ENCODE measurements around the gene GIPC3. TPM values are rescaled to one million over a fixed set of nuclear protein-coding genes. Genes with fewer than 3 reads are reported as not detected.
"Not testable (repeated sequence)": the region's sequence is repeated elsewhere in the genome, so short reads cannot be mapped to it uniquely, and the experiment has no call there.

GIPC3 gene
- polyA plus RNA-seq, 1 of the 3 experiments (the other 2 are of a cell fraction): 0.20 TPM

- no peak overlapping the region for H2AFZ ChIP-seq (ENCODE audit: low read depth)
- ChIA-PET POLR2A (no interaction called here), CTCF (interaction anchor here (1.0 to 2.6 kb wide), 4 partner anchors 19 to 262 kb away, joined by 3 to 6 read pairs (median 3); no protein-coding TSS in a partner anchor)
- TF ChIP-seq PBX3 (IDR thresholded peaks at IDR 0.05): peak; percentile 36; the same call in 1 of the 2 replicates
- TF ChIP-seq, protein P1, sequence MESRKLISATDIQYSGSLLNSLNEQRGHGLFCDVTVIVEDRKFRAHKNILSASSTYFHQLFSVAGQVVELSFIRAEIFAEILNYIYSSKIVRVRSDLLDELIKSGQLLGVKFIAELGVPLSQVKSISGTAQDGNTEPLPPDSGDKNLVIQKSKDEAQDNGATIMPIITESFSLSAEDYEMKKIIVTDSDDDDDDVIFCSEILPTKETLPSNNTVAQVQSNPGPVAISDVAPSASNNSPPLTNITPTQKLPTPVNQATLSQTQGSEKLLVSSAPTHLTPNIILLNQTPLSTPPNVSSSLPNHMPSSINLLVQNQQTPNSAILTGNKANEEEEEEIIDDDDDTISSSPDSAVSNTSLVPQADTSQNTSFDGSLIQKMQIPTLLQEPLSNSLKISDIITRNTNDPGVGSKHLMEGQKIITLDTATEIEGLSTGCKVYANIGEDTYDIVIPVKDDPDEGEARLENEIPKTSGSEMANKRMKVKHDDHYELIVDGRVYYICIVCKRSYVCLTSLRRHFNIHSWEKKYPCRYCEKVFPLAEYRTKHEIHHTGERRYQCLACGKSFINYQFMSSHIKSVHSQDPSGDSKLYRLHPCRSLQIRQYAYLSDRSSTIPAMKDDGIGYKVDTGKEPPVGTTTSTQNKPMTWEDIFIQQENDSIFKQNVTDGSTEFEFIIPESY (IDR thresholded peaks at IDR 0.05; ENCODE audit: borderline replicate concordance, low read depth): no peak
- TF ChIP-seq MEF2A (IDR thresholded peaks at IDR 0.05; ENCODE audit: borderline replicate concordance, low read depth): no peak
- TF ChIP-seq SMC3 (IDR thresholded peaks at IDR 0.05; ENCODE audit: low read depth, low read length): no peak
- TF ChIP-seq CHD2 (IDR thresholded peaks at IDR 0.05; ENCODE audit: low read length, partially characterized antibody): no peak
- TF ChIP-seq EZH2phosphoT487 (IDR thresholded peaks at IDR 0.05; ENCODE audit: borderline replicate concordance, low read depth): no peak
- TF ChIP-seq NRF1 (IDR thresholded peaks at IDR 0.05; ENCODE audit: low read depth, low read length): no peak
- TF ChIP-seq RFX5 (IDR thresholded peaks at IDR 0.05; ENCODE audit: low read length): no peak
- TF ChIP-seq FOSL2 (IDR thresholded peaks at IDR 0.05; ENCODE audit: borderline replicate concordance, low read depth): peak; percentile 58; the same call in 1 of the 2 replicates
- no peak for TF ChIP-seq ELF1 (IDR thresholded peaks at IDR 0.05)
- TF ChIP-seq RAD21 (IDR thresholded peaks at IDR 0.05; ENCODE audit: low read length): no peak
- TF ChIP-seq SIN3A (IDR thresholded peaks at IDR 0.05; ENCODE audit: borderline replicate concordance, low read depth, low read length): no peak
- no peaks in the 10 kb centered on the region for H3K4me1 ChIP-seq (ENCODE audit: control insufficient read depth in 1 of 2, insufficient read depth in 2 of 2, low read depth in 1 of 2, low read length in 1 of 2)
- no peak overlapping the region for H3K4me2 ChIP-seq
- H3K36me3 ChIP-seq (replicated peaks in 1 of 2; ENCODE audit: control insufficient read depth in 1 of 2, insufficient read depth in 2 of 2, low read length in 1 of 2): no peaks in the 10 kb centered on the region
- peak overlapping the region in 1 of 2 experiments; percentile 16; a peak in 2 of 4 replicates for H3K27ac ChIP-seq (ENCODE audit: low read depth in 2 of 2, low read length in 1 of 2)
- no peaks in the 10 kb centered on the region for H3K79me2 ChIP-seq (ENCODE audit: insufficient read depth)
- H4K20me1 ChIP-seq (ENCODE audit: insufficient read depth): no peaks in the 10 kb centered on the region
- no peak overlapping the region for H3K4me3 ChIP-seq (ENCODE audit: low read depth in 2 of 2, low read length in 1 of 2)
- no peaks in the 10 kb centered on the region for H3F3A ChIP-seq (replicated peaks; ENCODE audit: insufficient read depth)
- no peaks in the 10 kb centered on the region for H3K9me3 ChIP-seq
- no peak for DNase-seq
- 67% methylated on average over 19 of the region's 19 CpGs for WGBS (ENCODE audit: low lambda C conversion rate)
- no peaks in the 10 kb centered on the region for H3K27me3 ChIP-seq (ENCODE audit: insufficient read depth)
- H3K9me2 ChIP-seq: no peaks in the 10 kb centered on the region
- no peak overlapping the region for H3K9ac ChIP-seq
Observed at GRCh38 chr19:3565139-3565538, 20.1 kb upstream of the GIPC3 start.

DNA sequence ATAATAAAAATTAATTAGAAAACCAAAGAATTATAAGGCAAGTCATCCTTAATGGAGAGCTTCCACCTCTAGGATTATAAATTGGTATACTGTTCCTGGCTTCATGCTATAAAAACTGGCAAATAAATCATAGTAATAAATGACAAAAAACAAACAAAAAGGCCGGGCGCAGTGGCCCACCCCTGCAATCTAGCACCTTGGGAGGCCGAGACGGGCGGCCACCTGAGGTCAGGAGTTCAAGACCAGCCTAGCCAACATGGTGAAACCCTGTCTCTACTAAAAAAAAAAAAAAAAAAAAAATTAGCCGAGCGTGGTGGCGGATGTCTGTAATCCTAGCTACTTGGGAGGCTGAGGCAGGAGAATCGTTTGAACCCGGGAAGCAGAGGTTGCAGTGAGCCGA lies 15.2 kb upstream of the GIPC3 start:
- CTCF ChIA-PET: interaction anchor here (1.0 to 1.5 kb wide), 2 partner anchors 11 to 22 kb away, joined by 3 to 5 read pairs; no protein-coding TSS in a partner anchor
- H3K4me1 ChIP-seq (ENCODE audit: control insufficient read depth in 1 of 2, insufficient read depth in 2 of 2, low read depth in 1 of 2, low read length in 1 of 2); H3K4me2 ChIP-seq; H3K9me2 ChIP-seq; H3K27ac ChIP-seq (ENCODE audit: low read depth in 2 of 2, low read length in 1 of 2); H3K4me3 ChIP-seq (ENCODE audit: low read depth in 2 of 2, low read length in 1 of 2); H3K36me3 ChIP-seq (replicated peaks in 1 of 2; ENCODE audit: control insufficient read depth in 1 of 2, insufficient read depth in 2 of 2, low read length in 1 of 2); H2AFZ ChIP-seq (ENCODE audit: low read depth); H3K9me3 ChIP-seq; H3K9ac ChIP-seq; H3K27me3 ChIP-seq (ENCODE audit: insufficient read depth); H4K20me1 ChIP-seq (ENCODE audit: insufficient read depth); H3F3A ChIP-seq (replicated peaks; ENCODE audit: insufficient read depth); DNase-seq; H3K79me2 ChIP-seq (ENCODE audit: insufficient read depth); POLR2A ChIA-PET: not testable (repeated sequence)
- 84% methylated on average over 11 of the region's 11 CpGs for WGBS (ENCODE audit: low lambda C conversion rate)

All from SK-N-SH (cell line).